Posterior cingulate gyrus (tissue), 11 donors: ENCODE results near the gene POLR2A.

Source experiments
- DNase-seq, 10 donors: peaks; one replicate each; pipeline versions ENCODE4 v3.0.0 to v3.0.0-alpha.2; 2020 to 2021; ENCODE audit warnings: mixed read lengths in 3 of 10
- intact Hi-C: fragments of 100-400 bp; cut with DNase I; formaldehyde crosslinking; loops from one replicate; pipeline ENCODE4 v1.15.1; 2023

The POLR2A gene

GRCh38 chr17:7484067-7484918 is at the start of gene POLR2A:
Gene POLR2A, plus strand, starts transcription at chr17:7484366.
- intact Hi-C loops: loop anchor here (1.0 to 10.0 kb wide), 4 partner anchors 47 to 129 kb away; partner anchors contain the start of genes KCTD11, SENP3, TMEM256 and TMEM95
- DNase-seq: peak; percentile 96 to 99 (median 98)

- DNase-seq: peak in 1 of 10 donors; percentile 82
- intact Hi-C loops: loop anchor here (5.0 to 10.0 kb wide), 3 partner anchors 44 to 149 kb away; partner anchors contain the start of genes MPDU1, PLSCR3 and TMEM95
Measured at GRCh38 chr17:7435676-7436555, 48.2 kb upstream of the POLR2A start.

GRCh38 chr17:7436556-7437368 is 47.4 kb upstream of the POLR2A start:
- peak in 9 of 10 donors; percentile 53 to 96 (median 65) for DNase-seq
- intact Hi-C loops: loop anchor here (1.0 to 10.0 kb wide), 4 partner anchors 44 to 148 kb away; partner anchors contain the start of genes MPDU1, PLSCR3, POLR2A and TMEM95

- intact Hi-C loops: loop anchor here (1.0 to 10.0 kb wide), 4 partner anchors 45 to 147 kb away; partner anchors contain the start of genes MPDU1, PLSCR3, POLR2A and TMEM95
- DNase-seq: no peak
Measured at GRCh38 chr17:7437369-7437863, 46.8 kb upstream of the POLR2A start.

- intact Hi-C loops: loop anchor here (1.0 to 10.0 kb wide), 4 partner anchors 46 to 147 kb away; partner anchors contain the start of genes MPDU1, PLSCR3, POLR2A and TMEM95
- DNase-seq: peak in 9 of 10 donors; percentile 32 to 93 (median 52)
Measured at GRCh38 chr17:7437950-7438614, 46.1 kb upstream of the POLR2A start.

GRCh38 chr17:7438656-7439460 is 45.3 kb upstream of the POLR2A start:
- intact Hi-C loops: loop anchor here (5.0 to 10.0 kb wide), 3 partner anchors 47 to 146 kb away; partner anchors contain the start of genes MPDU1, PLSCR3 and TMEM95
- DNase-seq: no peak

GRCh38 chr17:7439462-7440112 is 44.6 kb upstream of the POLR2A start, which contains the start of gene FGF11:
Gene FGF11, plus strand, starts transcription at chr17:7439512. Its CDS starts 109 bp downstream, at chr17:7439621.
- DNase-seq: no peak
- intact Hi-C loops: loop anchor here (5.0 to 10.0 kb wide), 3 partner anchors 47 to 145 kb away; partner anchors contain the start of genes MPDU1, PLSCR3 and TMEM95

GRCh38 chr17:7440113-7440833 is 43.9 kb upstream of the POLR2A start:
- DNase-seq: no peak
- intact Hi-C loops: no loop called here

- intact Hi-C loops: no loop called here
- no peak for DNase-seq
Measured at GRCh38 chr17:7440834-7441195, 43.4 kb upstream of the POLR2A start.

- intact Hi-C loops: no loop called here
- no peak for DNase-seq
Measured at GRCh38 chr17:7441266-7441665, 42.9 kb upstream of the POLR2A start.

- DNase-seq: no peak
- intact Hi-C loops: no loop called here
Measured at GRCh38 chr17:7442142-7442541, 42.0 kb upstream of the POLR2A start.

- no peak for DNase-seq
- intact Hi-C loops: no loop called here
Measured at GRCh38 chr17:7443499-7444485, 40.4 kb upstream of the POLR2A start.

- intact Hi-C loops: no loop called here
- peak; percentile 58 to 97 (median 76) for DNase-seq
Measured at GRCh38 chr17:7444682-7445618, 39.2 kb upstream of the POLR2A start, which contains the start of gene CHRNB1. Gene CHRNB1, plus strand, starts transcription at chr17:7445061. Its CDS starts 67 bp downstream, at chr17:7445128.

- intact Hi-C loops: no loop called here
Measured at GRCh38 chr17:7445619-7445968, 38.6 kb upstream of the POLR2A start.

More at GRCh38 chr17:7445619-7445968, 38.6 kb upstream of the POLR2A start:
- no peak for DNase-seq
